GM21526 (cell line): ENCODE measurements around the gene S100A14.
"Not testable (repeated sequence)": the region's sequence is repeated elsewhere in the genome, so short reads cannot be mapped to it uniquely, and the experiment has no call there.

Source experiments
- ATAC-seq: cut with Tn5 transposase; IDR thresholded peaks from one replicate; pipeline ENCODE4 v1.9.1; 2021; ENCODE audit warnings: moderate library complexity; ENCODE audit not compliant: unreplicated experiment, low FRiP score

The S100A14 gene

DNA sequence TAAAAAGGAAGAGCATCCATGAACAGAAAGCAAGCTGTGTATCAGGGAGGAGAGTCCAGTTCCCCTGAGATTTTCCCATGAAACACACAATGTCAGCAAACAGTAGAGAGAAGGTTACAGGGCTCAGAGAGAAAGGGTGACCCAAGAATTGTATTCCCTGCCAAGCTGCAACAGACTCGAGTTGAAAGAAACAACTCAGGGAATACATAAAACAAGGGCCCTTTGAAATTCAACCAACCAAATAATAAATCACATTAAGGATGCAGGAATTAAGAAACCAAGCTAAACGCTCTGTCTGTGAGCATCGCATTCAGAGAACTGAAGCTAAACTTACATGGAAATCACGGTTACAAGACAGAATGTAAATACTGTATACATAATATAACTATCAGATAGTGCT lies 23.4 kb downstream of the S100A14 start:
- ATAC-seq = no peak

DNA sequence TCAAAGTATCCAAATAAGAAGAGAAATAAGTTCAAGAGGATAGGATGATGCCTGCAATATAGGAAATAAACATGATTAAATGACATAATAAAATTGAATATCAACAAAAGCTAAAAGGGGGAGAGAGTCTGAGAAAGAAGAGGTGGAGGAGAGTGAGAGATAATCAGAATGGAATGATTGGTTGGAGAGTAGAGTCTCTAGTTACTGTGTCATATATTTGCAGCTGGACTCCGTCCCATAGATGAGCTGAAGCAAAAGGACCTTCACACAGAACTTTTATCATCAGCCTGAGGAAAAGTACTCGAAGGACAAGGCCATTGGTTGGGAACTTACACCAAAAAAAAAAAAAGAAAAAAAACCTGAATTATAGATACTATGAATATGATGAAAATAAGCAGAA lies 27.6 kb downstream of the S100A14 start:
- ATAC-seq = no peak

DNA sequence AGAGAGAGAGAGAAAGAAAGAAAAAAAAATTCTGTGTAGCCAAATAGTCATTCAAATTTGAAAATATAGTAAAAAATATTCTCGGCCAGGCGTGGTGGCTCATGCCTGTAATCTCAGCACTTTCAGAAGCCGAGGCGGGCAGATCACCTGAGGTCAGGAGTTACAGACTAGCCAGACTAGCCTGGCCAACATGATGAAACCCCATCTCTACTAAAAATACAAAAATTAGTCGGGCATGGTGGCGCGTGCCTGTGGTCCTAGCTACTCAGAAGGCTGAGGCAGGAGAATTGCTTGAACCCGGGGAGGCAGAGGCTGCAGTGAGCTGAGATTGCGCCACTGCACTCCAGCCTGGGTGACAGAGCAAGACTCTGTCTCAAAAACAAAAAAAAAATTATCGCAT lies 28.1 kb downstream of the S100A14 start:
- not testable (repeated sequence) for ATAC-seq

DNA sequence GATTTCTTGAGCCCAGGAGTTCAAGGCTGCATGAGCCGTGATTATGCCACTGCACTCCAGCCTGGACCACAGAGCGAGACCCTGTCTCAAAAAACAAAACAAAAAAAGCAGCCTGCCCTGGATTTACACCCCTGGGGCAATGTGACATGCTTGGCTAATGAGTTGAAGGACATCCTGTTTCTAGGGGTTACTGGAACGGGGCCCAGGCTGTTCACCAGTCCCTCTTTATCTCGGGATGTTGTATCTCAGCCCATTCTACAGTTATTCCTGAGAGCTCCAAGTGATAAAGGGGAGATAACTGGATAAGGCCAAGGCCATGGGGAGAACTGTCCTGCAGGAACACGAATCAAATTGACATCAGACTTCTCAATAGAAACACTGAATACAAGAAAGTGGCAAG lies 28.8 kb downstream of the S100A14 start:
- ATAC-seq = no peak

DNA sequence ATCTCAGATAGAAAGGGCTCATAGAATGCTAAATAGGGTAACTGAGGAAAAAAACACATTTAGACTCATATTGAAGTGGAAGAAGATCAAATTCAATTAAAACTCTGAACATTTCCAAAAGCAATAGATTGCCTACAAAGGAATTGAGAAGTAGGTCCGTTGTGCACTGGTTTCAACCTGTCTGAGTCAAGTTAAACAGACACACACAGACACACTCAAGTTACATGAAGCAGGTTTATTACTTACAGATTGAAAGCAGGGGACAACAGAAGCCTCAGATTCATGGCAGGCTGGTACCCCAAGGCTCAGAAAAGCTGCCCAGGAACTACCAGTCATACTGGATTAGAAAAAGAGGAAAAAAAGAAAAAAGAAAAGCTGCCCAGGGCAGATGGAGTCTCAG lies 29.8 kb downstream of the S100A14 start:
- ATAC-seq = no peak

DNA sequence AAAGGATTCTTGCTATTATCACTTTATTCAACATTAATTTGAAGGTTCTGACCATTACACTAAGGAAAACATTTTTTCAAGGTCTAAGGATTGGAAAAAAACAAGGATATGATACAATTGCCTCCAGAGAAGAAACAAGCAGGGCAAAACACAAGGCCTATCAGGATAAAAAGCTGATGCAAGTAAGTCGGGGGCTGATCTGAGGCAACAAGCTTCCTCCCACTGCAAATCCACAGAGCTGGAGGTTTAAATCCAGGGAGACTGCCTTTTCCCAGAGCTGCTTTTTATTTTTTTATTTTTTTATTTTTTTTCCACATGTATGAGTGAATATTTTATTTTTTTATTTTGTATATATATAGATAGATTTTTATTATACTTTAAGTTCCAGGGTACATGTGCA lies 31.1 kb downstream of the S100A14 start:
- ATAC-seq = no peak

DNA sequence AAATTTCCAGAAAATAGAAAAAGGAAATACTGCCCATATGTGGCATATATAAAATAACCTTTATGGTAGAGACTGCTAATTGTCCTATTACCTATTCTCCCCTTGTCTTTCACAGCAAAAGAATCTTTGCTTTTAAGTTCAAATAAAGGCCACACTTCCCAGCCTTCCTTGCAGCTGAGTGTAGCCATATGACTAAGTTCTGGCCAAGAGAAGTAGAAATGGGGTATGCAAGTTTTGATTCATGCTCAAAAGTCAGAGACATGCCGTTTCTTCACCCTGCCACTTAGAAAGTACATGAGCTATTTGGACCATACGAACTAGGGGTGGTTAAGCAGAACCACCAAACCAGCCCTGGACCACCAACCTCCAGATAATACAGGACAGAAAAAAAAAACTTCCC lies 32.1 kb downstream of the S100A14 start:
- ATAC-seq = no peak

DNA sequence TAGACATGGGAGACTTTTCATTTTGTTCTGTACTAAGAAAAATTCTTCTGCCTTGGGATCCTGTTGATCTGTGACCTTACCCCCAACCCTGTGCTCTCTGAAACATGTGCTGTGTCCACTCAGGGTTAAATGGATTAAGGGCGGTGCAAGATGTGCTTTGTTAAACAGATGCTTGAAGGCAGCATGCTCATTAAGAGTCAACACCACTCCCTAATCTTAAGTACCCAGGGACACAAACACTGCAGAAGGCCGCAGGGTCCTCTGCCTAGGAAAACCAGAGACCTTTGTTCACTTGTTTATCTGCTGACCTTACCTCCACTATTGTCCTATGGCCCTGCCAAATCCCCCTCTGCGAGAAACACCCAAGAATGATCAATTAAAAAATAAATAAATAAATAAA lies 32.6 kb downstream of the S100A14 start:
- ATAC-seq = not testable (repeated sequence)

DNA sequence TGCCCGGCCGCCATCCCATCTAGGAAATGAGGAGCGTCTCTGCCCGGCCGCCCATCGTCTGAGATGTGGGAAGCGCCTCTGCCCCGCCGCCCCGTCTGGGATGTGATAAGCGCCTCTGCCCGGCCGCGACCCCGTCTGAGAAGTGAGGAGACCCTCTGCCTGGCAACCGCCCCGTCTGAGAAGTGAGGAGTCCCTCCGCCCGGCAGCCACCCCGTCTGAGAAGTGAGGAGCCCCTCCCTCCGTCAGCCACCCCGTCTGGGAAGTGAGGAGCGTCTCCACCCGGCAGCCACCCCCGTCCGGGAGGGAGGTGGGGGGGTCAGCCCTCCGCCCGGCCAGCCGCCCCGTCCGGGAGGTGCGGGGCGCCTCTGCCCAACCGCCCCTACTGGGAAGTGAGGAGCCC lies 33.3 kb downstream of the S100A14 start:
- not testable (repeated sequence) for ATAC-seq

DNA sequence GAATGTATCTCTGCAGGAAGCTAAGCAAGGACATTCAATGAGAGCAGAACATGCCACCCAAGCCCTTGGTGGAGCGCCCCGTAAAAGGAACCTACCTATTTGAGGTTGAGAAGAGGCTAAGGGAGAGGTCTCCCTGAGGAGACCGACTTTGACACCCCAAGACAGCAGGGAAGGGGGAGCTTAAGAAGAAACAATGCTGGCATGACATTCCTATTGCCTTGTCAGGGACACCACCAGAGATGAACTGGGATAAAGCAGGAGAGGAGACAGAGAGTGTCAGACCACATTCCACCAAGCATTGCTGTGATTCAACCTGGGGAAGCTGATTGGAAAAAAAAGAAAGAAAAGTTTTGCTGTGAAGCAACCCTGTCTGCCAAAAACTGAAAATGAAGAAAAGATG lies 37.2 kb downstream of the S100A14 start:
- ATAC-seq = no peak

DNA sequence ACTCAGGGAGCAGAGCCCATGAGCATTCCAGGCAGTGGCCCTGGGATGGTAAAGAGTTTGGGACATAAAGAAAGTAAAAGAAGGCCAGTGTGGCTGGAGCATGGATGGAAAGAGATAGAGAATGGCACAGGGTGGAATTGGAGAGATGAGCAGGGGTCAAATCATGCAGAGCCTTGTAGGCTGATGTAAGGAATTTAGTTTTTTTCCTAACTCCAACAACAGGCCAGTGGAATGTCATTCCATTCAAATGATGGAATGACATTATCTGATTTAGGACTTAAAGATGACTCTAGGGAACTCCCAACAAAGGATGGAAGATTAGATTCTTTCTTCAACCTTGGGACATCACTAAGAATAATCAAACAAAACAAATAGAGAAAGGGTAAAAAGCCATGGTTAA lies 37.6 kb downstream of the S100A14 start:
- ATAC-seq = no peak

DNA sequence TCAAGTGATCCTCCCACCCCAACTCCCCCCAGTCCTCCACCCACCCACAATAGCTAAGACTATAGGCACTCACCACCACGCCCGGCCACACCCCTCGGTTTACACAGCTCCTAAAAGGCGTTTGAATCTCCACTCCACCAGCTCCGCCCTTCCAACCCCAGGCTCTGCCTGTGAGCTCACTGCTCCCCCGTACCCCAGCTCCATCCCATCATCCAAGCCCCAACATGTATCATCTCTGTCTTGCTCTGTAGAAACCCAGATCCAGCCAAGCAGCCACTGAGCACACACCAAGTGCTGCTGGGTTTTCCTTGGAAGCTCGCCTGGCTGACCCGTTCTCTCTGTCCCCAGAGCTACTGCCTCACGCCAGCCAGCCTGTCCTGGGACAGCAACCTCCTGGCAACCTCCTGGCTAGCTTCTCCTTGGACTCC lies 38.5 kb downstream of the S100A14 start:
- ATAC-seq = no peak

DNA sequence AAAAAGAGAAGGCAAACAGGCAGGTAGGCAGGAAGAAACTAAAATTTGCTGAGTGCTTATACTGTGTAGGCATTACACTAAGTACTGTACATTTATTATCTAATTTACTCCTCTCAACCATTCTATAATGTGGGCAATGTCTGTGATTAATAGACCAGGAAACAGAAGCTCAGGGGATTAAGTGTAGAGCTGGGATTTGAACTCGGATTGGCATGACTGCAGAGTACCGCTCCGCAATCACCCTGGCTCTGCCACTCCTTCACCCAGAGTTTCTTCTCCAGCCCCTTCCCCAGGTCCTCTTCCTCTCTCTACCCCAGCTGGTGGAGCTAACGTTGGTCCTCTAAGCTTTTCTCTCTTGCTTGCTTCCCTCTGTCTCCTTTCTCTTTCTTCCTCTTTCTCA lies 39.0 kb downstream of the S100A14 start:
- no peak for ATAC-seq

DNA sequence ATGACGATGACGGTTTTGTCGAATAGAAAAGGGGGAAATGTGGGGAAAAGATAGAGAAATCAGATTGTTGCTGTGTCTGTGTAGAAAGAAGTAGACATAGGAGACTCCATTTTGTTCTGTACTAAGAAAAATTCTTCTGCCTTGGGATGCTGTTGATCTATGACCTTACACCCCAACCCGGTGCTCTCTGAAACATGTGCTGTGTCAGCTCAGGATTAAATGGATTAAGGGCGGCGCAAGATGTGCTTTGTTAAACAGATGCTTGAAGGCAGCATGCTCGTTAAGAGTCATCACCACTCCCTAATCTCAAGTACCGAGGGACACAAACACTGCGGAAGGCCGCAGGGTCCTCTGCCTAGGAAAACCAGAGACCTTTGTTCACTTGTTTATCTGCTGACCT lies 40.6 kb downstream of the S100A14 start:
- not testable (repeated sequence) for ATAC-seq

DNA sequence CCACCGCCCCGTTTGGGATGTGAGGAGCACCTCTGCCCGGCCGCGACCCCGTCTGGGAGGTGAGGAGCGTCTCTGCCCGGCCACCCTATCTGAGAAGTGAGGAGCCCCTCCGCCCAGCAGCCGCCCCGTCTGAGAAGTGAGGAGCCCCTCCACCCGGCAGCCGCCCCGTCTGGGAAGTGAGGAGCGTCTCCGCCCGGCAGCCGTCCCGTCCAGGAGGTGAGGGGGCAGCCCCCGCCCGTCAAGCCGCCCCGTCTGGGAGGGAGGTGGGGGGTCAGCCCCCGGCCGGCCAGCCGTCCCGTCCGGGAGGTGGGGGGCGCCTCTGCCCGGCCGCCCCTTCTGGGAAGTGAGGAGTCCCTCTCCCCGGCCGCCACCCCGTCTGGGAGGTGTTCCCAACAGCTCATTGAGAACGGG lies 41.0 kb downstream of the S100A14 start:
- not testable (repeated sequence) for ATAC-seq

DNA sequence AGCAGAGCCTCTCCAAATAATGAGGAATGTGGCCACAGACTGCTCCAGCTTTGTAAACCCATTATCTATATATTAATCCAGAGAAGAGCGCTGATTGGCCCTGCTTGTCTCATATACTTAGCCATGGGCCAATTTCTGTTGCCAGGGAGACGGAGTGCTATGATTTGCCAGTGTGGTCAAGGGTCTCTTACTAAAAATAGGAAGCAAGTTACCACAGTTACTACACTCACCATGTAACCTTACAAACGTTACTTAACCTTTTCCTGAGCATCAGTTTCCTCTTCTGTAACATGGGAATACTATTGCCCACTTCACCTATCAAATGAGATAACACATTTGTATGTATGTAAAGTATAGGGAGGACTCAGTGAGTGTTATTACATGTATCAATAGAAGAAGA lies 42.8 kb downstream of the S100A14 start:
- ATAC-seq = no peak

DNA sequence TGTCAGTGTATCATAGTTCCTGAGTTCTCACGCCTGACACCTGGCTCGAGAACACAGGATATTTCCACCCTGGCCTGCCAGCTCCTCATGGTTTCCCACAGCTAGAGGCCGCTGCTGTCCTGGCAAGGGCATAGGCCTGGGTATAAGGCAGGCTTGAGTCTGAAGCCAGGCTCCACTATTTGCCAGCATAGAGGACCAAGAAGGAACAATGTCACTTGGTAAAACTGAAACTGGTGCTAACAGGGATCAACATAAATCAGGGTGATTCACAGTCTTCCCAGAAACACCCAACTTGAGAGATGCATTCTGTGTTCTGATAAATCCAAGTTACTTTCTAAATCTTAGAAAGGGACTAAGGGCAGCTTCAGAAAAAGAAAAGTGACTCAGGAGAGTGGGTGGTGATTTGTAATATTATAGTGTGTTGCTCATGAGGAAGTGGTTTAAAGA lies 43.5 kb downstream of the S100A14 start:
- no peak for ATAC-seq

DNA sequence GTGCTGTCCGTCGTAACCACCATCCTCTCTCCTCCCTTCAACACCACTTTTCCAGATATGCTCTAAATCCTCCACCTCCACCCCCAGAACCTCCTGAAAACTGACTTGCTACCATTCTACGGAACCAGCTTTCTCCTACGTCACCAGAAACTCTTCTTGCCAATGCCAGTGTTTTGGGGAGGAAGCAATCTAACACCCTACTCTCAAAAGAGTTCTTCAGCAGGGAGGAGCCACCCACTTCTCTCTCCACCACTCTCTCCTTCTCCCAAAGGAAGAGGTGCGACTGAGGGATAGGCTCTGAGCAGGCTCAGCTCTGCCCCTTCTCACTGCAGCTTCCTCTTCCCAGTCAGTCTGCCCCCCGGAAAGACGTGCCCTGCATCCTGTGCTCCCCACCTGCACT lies 44.4 kb downstream of the S100A14 start:
- no peak for ATAC-seq

DNA sequence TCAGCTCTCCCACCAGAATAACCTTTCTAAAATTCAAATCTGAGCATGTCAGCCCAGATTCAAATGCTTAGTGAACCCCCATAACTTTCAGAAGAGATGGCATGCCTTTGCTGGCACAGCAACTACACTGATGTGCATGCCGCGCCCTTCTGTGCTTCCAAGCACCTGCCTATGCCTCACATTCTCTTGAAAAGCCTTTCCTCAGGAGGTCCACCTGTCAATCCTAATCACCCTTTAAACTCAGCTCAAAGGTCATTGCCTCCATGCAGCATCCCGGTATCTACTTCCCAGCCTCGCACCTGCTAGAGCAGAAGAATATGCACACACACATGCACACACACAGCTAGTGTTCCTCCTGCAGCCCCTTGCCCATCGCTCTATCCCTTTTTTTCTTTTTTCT lies 45.3 kb downstream of the S100A14 start:
- no peak for ATAC-seq

DNA sequence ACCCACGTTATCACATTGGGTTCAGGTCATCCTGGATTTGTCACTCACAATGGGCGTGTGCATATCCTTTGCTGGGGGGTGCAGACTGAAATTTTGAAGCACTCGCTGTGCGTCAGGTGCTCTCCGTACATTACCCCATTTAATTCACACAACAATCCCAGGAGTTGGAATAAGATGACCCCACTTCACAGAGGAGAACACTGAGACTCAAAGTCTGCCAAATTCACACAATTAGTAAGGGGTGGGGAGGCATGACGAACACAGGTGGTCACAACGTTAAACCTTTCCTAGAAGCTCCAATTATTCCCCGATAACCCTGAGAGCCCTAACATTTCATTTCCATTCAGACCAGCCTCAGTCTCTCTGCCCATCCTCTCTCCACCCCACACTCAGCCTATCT lies 46.7 kb downstream of the S100A14 start:
- no peak for ATAC-seq

DNA sequence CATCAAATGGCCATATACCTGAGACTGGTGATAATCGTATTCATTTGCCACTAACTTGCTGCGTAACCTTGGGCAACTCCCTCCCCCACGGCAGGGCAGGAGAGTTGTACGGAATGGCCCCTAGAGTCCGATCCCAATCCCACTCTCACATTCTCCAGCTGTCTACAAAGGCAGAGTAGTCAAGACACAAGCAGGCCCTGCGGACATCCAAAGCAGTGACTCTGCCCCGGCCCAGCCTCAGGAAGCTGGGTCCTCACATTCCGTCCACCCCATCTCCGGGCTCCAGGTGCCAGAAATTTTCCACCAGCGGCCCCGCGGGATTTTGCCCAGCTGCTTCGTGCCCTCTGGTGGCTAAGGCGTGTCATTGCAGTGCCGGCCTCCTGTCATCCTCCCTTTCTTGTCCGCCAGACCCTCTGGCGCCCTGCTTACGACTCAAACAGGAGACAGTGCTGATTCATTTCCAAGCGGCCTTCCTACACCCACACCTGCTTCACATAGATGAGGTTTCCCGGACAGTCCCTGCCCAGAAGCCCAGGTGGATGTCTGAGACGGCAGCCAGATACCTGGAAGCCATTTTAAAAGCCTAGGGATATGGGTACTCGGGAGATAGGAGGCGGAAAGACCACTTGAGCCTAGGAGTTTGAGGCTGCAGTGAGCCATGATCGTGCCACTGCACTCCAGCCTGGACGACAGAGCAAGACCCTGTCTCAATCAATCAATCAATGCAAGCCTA lies 47.6 kb downstream of the S100A14 start:
- no peak for ATAC-seq

DNA sequence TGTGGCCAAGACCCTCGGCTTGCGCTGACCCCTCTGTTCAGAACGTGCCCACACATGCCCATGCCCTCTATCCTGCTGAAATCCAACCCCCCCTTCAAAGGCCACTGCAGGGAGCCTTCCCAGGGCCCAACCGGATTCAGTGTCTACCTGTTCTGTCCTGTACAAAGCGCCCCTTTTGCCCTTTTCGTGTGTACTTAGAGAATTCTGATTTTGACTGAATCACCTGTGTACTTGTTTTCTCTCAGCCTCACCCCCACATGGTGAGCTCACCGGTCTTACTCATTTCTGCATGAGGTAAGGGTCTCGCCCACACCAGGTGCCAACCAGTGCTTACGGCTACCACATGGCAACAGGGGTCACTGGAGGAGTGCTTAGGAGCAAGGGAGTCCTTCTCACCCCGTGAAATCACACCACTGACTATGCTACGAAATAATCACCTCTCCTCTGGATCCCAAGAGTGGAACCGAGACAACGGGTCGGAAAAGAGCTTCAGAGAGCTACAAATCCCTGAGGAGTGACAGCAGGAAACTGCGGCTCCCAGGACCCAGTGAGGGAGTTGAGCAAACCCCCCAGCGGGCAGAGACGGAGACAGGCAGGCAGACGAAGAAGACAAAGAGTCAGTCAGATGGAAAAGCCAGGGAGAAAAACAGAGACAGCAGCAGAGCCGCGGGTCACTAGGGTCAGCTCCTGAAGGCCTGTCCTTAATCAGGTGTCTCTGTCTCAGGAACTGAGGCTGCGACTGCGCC lies 48.3 kb downstream of the S100A14 start:
- ATAC-seq = no peak
